Fibroblast of lung (primary cell): ENCODE results near the gene CFAP46. TPM values are rescaled to one million over a fixed set of nuclear protein-coding genes. Genes with fewer than 3 reads are reported as not detected.

Experiments
- DNase-seq, 2 donors: peaks; one replicate each; pipeline versions ENCODE4 v3.0.0 to v3.0.0-alpha.2; 2010; ENCODE audit warnings: low read depth in 2 of 2
- H2AFZ ChIP-seq: 2 replicates; pipeline ENCODE4 v1.5.1; 2012; ENCODE audit warnings: low read length, control low read depth, inconsistent platforms
- H3K27ac ChIP-seq: 2 replicates; pipeline ENCODE4 v1.5.1; 2011; ENCODE audit warnings: low read length, control low read depth; ENCODE audit not compliant: insufficient read depth
- H3K27me3 ChIP-seq: 2 replicates; pipeline ENCODE4 v1.5.1; 2011; ENCODE audit warnings: mild to moderate bottlenecking, low read length; ENCODE audit not compliant: control insufficient read depth, insufficient read depth
- H3K36me3 ChIP-seq: 2 replicates; pipeline ENCODE4 v1.5.1; 2011; ENCODE audit warnings: low read length; ENCODE audit not compliant: control insufficient read depth, insufficient read depth
- H3K4me1 ChIP-seq: 2 replicates; pipeline ENCODE4 v1.5.1; 2011; ENCODE audit warnings: low read length; ENCODE audit not compliant: control insufficient read depth, insufficient read depth; ENCODE audit errors: extremely low read depth
- H3K4me2 ChIP-seq: 2 replicates; pipeline ENCODE4 v1.5.1; 2011; ENCODE audit warnings: low read length, control low read depth; ENCODE audit not compliant: insufficient read depth; ENCODE audit errors: extremely low read depth
- H3K4me3 ChIP-seq, 4 experiments: fragments of 200-600 bp in 1 of 4; sonication (generic) in 1 of 4; replicated peaks in 1 of 4; 2 replicates each; pipeline ENCODE4 v1.5.1; 2011 to 2016; ENCODE audit warnings: low read length in 4 of 4, low read depth in 3 of 4, mild to moderate bottlenecking in 3 of 4, control low read depth in 2 of 4, inconsistent platforms in 1 of 4, mixed read lengths in 1 of 4; ENCODE audit not compliant: insufficient read depth in 1 of 4; ENCODE audit errors: control extremely low read depth in 1 of 4
- H3K79me2 ChIP-seq: 2 replicates; pipeline ENCODE4 v1.5.1; 2012; ENCODE audit warnings: mild to moderate bottlenecking, low read length, inconsistent platforms; ENCODE audit not compliant: control insufficient read depth, insufficient read depth
- H3K9ac ChIP-seq: 2 replicates; pipeline ENCODE4 v1.5.1; 2011; ENCODE audit warnings: mild to moderate bottlenecking, low read length, control low read depth; ENCODE audit not compliant: insufficient read depth
- H3K9me3 ChIP-seq: 2 replicates; pipeline ENCODE4 v1.5.1; 2012; ENCODE audit warnings: low read depth, low read length; ENCODE audit not compliant: control insufficient read depth, insufficient read depth
- H4K20me1 ChIP-seq: 2 replicates; pipeline ENCODE4 v1.5.1; 2011; ENCODE audit warnings: low read length; ENCODE audit not compliant: control insufficient read depth, insufficient read depth; ENCODE audit errors: extremely low read depth
- CTCF ChIP-seq, 2 donors: IDR thresholded peaks in 1 of 2; conservative IDR thresholded peaks in 1 of 2; 1 replicate in 1 of 2; 2 replicates in 1 of 2; pipeline ENCODE4 v1.5.1; 2011 to 2012; ENCODE audit warnings: low read length in 2 of 2, control low read depth in 1 of 2, inconsistent platforms in 1 of 2, low read depth in 1 of 2, mild to moderate bottlenecking in 1 of 2
- EZH2 ChIP-seq: IDR thresholded peaks from 2 replicates; pipeline ENCODE4 v1.5.1; 2012; ENCODE audit warnings: low read length, control low read depth, mild to moderate bottlenecking; ENCODE audit errors: missing control alignments
- polyA plus RNA-seq, 2 donors: library from polyadenylated mRNA; depleted of rRNA in 1 of 2; stranded (reverse) in 1 of 2; unstranded in 1 of 2; fragments of >200 nt; gene quantifications; 2 replicates each; pipeline ENCODE4 v1.2.1, GENCODE V29; 2011 to 2012; ENCODE audit warnings: missing spikeins in 1 of 2
- total RNA-seq: library from RNA; depleted of rRNA; stranded (reverse); fragments of >200 nt; gene quantifications from 2 replicates; pipeline ENCODE4 v1.2.1, GENCODE V29; 2014

The CFAP46 gene
- total and polyA plus RNA-seq, 2 donors (not counting 1 experiment from before 2014, with no cell fraction given): 0.25 to 0.66 TPM

GRCh38 chr10:132987671-132988571, 45.6 kb upstream of the CFAP46 start:
- Histone ChIP-seq H3K4me1 (no peaks in the 10 kb centered on the region), H3K9ac (no peak overlapping the region), H3K27ac (peak overlapping the region; percentile 50), H3K9me3 (no peaks in the 10 kb centered on the region), H3K4me3 (peak overlapping the region in 2 of 4 experiments; percentile 20 to 22), H3K4me2 (peak overlapping the region; percentile 62), H4K20me1 (no peaks in the 10 kb centered on the region), H3K79me2 (no peaks in the 10 kb centered on the region), H3K27me3 (no peaks in the 10 kb centered on the region), H3K36me3 (no peaks in the 10 kb centered on the region), H2AFZ (peak overlapping the region; percentile 3)
- TF ChIP-seq EZH2: no peak
- DNase-seq: peak; percentile 93

GRCh38 chr10:132986978-132987377, 44.6 kb upstream of the CFAP46 start:
- Histone ChIP-seq H4K20me1 (no peaks in the 10 kb centered on the region), H3K4me3 (no peak overlapping the region), H3K4me1 (no peaks in the 10 kb centered on the region), H3K9me3 (no peaks in the 10 kb centered on the region), H2AFZ (no peak overlapping the region), H3K27ac (peak overlapping the region; percentile 50), H3K4me2 (no peak overlapping the region), H3K36me3 (no peaks in the 10 kb centered on the region), H3K9ac (no peak overlapping the region), H3K79me2 (no peaks in the 10 kb centered on the region), H3K27me3 (no peaks in the 10 kb centered on the region)
- no peak for TF ChIP-seq EZH2
- DNase-seq: no peak

GRCh38 chr10:132986576-132986975, 44.2 kb upstream of the CFAP46 start:
- H3K27ac ChIP-seq: no peak overlapping the region
- H3K36me3 ChIP-seq: no peaks in the 10 kb centered on the region
- H4K20me1 ChIP-seq: no peaks in the 10 kb centered on the region
- no peak for DNase-seq
- TF ChIP-seq CTCF (conservative IDR thresholded peaks at IDR 0.05 in 1 of 2, IDR thresholded peaks at IDR 0.05 in 1 of 2; ENCODE audit: low read depth in 1 of 2, low read length in 2 of 2) (no peak), EZH2 (no peak)
- H3K79me2 ChIP-seq: no peaks in the 10 kb centered on the region
- H3K9me3 ChIP-seq: no peaks in the 10 kb centered on the region
- no peaks in the 10 kb centered on the region for H3K27me3 ChIP-seq
- no peak overlapping the region for H3K4me3 ChIP-seq
- no peak overlapping the region for H2AFZ ChIP-seq
- H3K9ac ChIP-seq: no peak overlapping the region
- H3K4me2 ChIP-seq: no peak overlapping the region
- no peaks in the 10 kb centered on the region for H3K4me1 ChIP-seq

- no peak for TF ChIP-seq CTCF (conservative IDR thresholded peaks at IDR 0.05 in 1 of 2, IDR thresholded peaks at IDR 0.05 in 1 of 2; ENCODE audit: low read depth in 1 of 2, low read length in 2 of 2)
- TF ChIP-seq EZH2: no peak
These were observed 43.7 kb upstream of the CFAP46 start for GRCh38 chr10:132986076-132986475.

More at GRCh38 chr10:132986076-132986475, 43.7 kb upstream of the CFAP46 start:
- Histone ChIP-seq H3K9ac (no peak overlapping the region), H4K20me1 (no peaks in the 10 kb centered on the region), H3K9me3 (no peaks in the 10 kb centered on the region), H3K27me3 (no peaks in the 10 kb centered on the region), H3K4me1 (no peaks in the 10 kb centered on the region), H3K27ac (no peak overlapping the region), H3K79me2 (no peaks in the 10 kb centered on the region), H3K4me2 (no peak overlapping the region), H3K4me3 (no peak overlapping the region), H2AFZ (no peak overlapping the region), H3K36me3 (no peaks in the 10 kb centered on the region)
- DNase-seq: no peak
